DMS79 treated with DMSO at 0.1 percent for 48 hours (cell line): ENCODE data around the gene LAMP2.

Experiments used
- DNase-seq: peaks from one replicate; lab custom pipeline; 2025; lab: John Stamatoyannopoulos, UW

The LAMP2 gene

GRCh38 chrX:120456973-120457372, 12.1 kb downstream of the LAMP2 start:
- no peak for DNase-seq

GRCh38 chrX:120453985-120454384, 15.1 kb downstream of the LAMP2 start:
- no peak for DNase-seq

DNA sequence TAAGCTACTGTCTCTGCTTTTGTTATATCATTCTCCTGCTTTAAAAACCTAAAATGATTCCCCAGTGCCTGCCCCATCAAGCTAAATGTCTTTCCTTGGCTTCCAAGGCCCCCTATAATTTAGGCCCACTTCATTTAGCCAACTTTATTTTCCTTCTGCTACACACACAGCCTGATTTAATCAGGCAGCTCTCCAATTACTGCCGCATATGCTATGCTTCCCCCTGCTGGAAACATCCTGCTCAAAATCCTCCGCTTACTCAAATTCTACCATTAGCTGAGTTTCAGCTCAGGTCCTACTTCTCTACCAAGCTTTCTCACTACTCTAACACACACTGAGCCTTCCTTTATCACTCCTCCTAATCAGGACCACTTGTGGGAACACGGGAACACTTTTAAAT, 17.0 kb downstream of the LAMP2 start:
- DNase-seq = no peak

GRCh38 chrX:120450163-120450562, 18.9 kb downstream of the LAMP2 start:
- no peak for DNase-seq

DNA sequence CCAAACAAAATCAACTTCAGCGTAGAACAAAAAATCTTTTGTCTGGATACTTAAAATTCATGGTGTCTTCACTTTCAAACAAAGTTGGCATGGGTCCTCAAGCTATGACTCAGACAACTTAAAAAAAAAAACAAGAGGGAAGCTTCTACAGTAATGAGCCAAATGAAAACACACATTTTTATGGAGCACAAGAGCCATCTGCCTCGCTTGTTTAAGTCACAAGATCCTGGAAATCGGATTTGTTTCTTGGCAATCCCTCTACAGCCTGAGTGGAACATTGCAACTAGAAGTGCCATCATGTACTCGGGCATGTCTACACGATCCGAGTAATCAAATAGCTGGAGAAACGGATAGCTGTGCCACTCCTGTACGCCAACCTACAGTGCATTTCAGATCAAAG, 22.6 kb downstream of the LAMP2 start:
- DNase-seq = peak; percentile 88

- no peak for DNase-seq
These were observed 29.2 kb downstream of the LAMP2 start for GRCh38 chrX:120439921-120440320.

DNA sequence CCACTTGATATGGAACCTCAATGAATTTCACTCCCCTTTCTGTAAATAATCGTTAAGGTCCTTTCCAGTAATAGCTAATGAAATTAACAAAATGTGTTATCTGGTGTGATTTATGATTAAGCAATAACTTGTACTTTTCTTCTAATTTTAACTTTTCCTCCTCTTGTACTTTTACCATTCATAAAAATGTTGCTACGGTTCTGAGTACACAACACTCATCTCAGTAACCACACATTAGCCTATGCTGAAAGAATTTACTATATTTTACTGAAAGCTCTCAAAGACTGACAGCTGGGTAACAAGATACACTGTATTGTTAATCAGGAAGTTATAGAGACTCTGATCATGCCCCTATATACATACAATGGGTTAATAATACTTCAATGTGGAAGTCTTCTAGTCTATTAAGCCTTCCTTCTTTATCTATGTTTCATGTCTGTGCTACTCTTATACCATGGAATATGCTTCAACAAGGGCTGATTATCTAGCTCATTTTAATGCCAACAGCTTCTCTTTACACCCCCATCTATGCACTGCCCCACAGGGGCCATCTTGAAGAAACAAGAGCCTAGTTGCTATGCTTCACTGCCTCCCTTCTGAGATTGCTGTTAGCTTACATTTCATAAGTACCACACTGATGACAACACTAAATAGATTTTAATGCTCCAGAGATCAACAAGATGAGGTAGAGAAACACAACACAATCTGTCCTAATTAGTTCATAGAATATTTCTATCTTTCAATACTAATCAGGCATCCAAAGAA, 39.1 kb downstream of the LAMP2 start:
- DNase-seq = peak; percentile 60

DNA sequence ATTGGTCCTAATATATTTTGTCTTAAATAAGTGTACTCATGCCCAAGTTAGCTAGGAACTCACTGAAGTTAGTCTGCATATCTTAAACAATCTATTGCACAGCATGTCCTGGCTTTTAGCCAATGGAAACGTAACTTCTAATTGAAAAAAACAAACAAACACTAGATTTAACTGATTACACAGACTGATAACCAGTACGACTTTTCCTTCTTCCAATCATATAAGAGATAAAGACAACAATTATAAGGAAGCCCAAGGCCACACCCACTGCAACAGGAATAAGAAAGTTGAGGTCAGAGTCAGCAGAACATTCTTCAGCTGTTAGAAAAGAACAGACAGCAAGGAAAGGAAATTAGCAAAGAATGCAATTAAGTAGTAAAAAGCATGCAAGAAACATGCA, 40.8 kb downstream of the LAMP2 start:
- peak; percentile 2 for DNase-seq

GRCh38 chrX:120426599-120426998, 42.5 kb downstream of the LAMP2 start:
- no peak for DNase-seq

- no peak for DNase-seq
These were observed 49.6 kb downstream of the LAMP2 start for GRCh38 chrX:120419463-120419862.

DNA sequence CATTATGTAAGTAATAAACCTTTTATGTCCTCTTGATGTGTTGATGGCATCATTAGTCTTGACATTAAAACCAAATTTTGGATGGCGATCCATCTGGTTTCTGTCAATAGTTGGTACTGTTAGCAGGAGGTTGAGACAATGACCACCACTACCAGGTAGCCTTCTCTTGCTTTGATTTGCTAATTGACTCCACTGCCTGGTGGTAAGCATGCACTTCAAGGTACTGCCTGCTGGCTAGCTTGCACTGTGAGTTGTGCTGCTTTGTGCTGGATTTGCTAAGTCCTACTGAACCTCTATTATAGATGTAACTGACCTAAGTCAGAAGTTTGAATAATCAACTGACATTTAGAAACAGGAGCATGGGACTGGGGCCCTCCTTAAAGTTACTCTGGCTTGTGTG, 60.9 kb downstream of the LAMP2 start:
- DNase-seq = no peak

- DNase-seq = no peak
These were observed 62.5 kb downstream of the LAMP2 start for GRCh38 chrX:120406638-120407037.

GRCh38 chrX:120402369-120402768, 66.7 kb downstream of the LAMP2 start:
- DNase-seq = no peak

DNA sequence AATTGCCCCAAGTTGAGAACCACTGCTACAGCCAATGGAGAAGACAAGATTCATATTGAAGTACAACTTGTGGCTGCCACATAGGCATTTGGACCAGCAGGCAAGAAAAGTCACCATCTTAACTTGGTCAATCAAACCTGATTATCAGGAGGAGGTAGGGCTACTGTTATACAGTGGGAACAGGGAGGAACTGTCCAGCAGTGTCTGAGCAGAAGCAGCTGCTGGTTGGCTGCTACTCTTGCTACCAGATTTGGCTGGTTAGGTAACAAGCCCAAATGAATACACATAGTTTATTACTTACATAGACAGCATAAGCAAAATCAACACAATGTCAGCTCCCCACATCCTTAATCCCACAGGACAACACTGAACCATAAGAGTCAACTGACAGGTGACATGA, 67.8 kb downstream of the LAMP2 start:
- DNase-seq = no peak

GRCh38 chrX:120380699-120381098, 88.4 kb downstream of the LAMP2 start:
- no peak for DNase-seq

DNA sequence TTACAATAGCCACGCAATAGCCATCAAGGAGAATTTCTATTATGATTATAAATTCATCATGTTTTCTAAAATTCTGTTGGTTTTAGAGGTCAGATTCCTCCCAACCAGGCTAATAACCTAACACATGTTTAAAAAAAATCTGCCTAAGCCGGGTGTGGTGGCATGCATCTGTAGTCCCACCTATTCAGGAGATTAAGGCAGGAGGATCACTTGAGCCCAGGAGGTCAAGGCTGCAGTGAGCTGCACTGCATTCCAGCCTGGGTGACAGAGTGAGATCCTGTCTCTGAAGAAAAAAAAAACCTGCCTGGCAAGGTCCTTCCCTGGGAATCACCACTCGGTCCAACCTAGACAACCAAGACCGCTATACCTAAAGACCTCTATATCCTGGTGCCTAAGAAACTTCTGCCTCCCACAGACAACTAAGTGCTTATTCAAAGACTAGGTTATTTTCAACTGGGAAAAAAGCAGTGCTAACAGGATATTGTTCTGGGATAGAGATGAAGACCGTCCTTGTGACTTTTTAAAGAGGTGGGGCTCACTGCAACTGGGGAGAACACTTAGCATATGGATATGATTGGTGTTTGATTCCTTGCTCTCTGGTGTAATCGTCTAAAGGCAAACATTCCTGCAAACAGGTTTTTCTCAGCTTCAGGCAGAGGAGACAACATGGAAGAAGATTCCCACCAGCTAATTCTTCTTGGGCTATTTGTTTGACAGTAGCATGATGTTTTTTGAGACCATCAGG, 89.0 kb downstream of the LAMP2 start:
- DNase-seq = no peak

- no peak for DNase-seq
These were observed 90.5 kb downstream of the LAMP2 start for GRCh38 chrX:120378570-120378969.
